ENCODE data around the gene ENOX1.

Gene ENOX1

DNA sequence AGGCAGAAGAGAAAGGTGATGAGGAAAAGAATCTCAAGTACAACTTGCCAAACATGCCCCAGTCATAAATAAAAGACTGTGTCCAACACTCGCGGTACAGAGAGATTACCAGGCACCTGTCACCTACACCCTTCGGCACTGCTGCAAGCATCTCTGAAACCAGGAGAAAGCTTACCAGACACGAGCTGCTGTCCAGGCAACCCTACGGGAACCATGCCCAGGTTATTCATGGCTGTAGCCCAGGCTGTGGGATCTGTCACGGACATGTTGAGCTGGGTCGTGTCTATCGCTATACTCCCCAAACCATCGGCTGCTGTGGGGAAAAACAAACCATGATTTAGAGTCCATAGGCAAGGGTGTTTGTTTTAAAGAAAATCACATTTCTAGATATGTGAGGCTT, 375.0 kb downstream of the ENOX1 start:
- no peak for DNase-seq
- no peak overlapping the region for H3K4me3 ChIP-seq
- no peaks in the 10 kb centered on the region for H3K9me3 ChIP-seq
- TF ChIP-seq, protein P1, sequence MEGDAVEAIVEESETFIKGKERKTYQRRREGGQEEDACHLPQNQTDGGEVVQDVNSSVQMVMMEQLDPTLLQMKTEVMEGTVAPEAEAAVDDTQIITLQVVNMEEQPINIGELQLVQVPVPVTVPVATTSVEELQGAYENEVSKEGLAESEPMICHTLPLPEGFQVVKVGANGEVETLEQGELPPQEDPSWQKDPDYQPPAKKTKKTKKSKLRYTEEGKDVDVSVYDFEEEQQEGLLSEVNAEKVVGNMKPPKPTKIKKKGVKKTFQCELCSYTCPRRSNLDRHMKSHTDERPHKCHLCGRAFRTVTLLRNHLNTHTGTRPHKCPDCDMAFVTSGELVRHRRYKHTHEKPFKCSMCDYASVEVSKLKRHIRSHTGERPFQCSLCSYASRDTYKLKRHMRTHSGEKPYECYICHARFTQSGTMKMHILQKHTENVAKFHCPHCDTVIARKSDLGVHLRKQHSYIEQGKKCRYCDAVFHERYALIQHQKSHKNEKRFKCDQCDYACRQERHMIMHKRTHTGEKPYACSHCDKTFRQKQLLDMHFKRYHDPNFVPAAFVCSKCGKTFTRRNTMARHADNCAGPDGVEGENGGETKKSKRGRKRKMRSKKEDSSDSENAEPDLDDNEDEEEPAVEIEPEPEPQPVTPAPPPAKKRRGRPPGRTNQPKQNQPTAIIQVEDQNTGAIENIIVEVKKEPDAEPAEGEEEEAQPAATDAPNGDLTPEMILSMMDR (IDR thresholded peaks at IDR 0.05), result no peak
- no peak overlapping the region for H3K27ac ChIP-seq
- no peaks in the 10 kb centered on the region for H3K4me1 ChIP-seq
- intact Hi-C loops (cut with DNase I; ENCODE audit: low total_unique reads), result no loop called here
- no peaks in the 10 kb centered on the region for H3K36me3 ChIP-seq
- no peaks in the 10 kb centered on the region for H3K27me3 ChIP-seq

DNA sequence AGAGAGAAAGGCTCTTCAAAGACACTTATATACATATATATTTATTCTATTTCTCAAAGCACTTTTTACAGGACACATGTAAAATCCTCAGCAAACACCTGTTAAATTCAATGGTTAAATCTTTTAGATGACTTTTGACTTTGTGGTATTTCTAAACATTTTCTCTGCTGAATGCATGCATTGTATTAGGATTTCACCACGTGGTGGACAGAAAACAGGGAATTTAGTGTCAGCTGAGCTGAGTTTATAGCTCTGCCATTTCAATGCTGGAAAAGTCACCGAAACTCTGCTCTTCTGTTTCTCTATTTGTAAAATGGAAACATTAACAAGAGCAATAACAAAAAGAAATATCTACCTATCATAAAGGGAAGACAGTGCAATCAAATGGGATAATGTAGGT, 375.6 kb downstream of the ENOX1 start:
- H3K36me3 ChIP-seq, result no peaks in the 10 kb centered on the region
- TF ChIP-seq, protein P1 (IDR thresholded peaks at IDR 0.05), result no peak
- no peak overlapping the region for H3K4me3 ChIP-seq
- H3K27ac ChIP-seq, result no peak overlapping the region
- intact Hi-C loops (cut with DNase I; ENCODE audit: low total_unique reads), result no loop called here
- no peaks in the 10 kb centered on the region for H3K4me1 ChIP-seq
- DNase-seq, result no peak
- H3K9me3 ChIP-seq, result no peaks in the 10 kb centered on the region
- no peaks in the 10 kb centered on the region for H3K27me3 ChIP-seq

DNA sequence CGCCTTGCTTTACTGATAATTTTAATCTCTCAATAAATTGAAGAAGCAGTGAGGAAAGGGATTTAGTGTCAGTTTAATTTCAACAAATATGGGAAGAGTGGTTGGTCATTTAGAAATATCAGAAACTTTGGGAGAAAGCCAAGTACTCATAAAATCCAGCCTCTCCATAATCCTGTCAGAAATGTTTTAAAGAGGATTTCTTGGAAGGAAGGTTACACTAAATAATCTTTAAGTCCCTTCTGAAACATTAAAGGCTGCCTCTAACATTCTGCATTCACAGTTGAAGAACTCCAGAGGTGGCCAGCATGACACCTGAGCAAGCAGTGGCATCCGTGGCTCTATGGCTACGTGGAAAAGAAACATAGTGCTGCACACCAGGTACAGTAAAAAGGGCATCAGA, 378.5 kb downstream of the ENOX1 start:
- H3K27me3 ChIP-seq, result no peaks in the 10 kb centered on the region
- no peak for DNase-seq
- no peaks in the 10 kb centered on the region for H3K4me1 ChIP-seq
- no peak overlapping the region for H3K27ac ChIP-seq
- TF ChIP-seq, protein P1 (IDR thresholded peaks at IDR 0.05), result no peak
- H3K4me3 ChIP-seq, result no peak overlapping the region
- intact Hi-C loops (cut with DNase I; ENCODE audit: low total_unique reads), result no loop called here
- H3K36me3 ChIP-seq, result no peaks in the 10 kb centered on the region
- H3K9me3 ChIP-seq, result no peaks in the 10 kb centered on the region

DNA sequence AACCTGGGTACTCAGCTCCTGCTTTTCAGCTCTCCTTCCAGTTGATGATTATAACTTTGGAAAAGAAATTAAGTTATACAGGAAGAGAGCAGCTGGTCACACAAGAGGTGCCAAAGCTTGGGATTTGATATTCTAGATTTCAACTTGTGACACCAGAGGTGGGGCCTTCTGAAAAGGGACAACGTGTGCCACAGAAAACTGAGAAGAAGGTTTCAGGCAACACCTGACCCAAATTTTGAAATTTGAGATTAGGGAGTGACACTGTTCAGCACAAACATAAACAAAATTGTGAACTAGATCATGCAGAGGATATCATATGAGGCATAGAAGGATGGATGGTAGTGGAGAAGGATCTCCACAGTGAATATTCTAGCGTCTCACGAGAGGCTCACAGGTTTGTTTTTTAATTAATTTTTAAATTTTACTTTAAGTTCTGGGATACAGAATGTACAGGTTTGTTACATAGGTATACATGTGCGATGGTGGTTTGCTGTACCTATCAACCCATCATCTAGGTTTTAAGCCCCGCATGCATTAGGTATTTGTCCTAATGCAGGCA, 379.7 kb downstream of the ENOX1 start:
- intact Hi-C loops (cut with DNase I; ENCODE audit: low total_unique reads), result no loop called here
- no peak overlapping the region for H3K27ac ChIP-seq
- H3K27me3 ChIP-seq, result no peaks in the 10 kb centered on the region

DNA sequence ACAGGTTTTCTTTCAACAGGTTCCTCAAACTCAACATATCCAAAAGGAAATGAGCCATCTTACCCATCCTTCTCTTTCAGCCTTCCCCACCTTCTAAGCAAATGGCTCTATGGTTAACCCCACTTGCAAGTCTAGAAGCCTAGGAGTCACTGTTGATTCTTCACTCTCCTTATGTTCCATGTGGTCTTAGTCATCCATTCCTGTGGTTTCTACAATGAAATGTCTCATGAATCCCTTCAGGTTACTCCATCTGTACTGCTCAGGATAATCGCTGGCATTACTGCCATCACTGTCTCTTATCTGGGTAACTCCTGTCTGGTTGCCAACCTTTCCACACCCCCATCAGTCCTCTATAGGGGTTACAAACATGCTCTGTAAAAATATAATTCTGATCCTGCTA, 381.3 kb downstream of the ENOX1 start:
- H3K27ac ChIP-seq, result no peak overlapping the region
- no peaks in the 10 kb centered on the region for H3K9me3 ChIP-seq
- no peak overlapping the region for H3K4me3 ChIP-seq
- TF ChIP-seq, protein P1 (IDR thresholded peaks at IDR 0.05), result no peak
- H3K4me1 ChIP-seq, result no peaks in the 10 kb centered on the region
- H3K36me3 ChIP-seq, result no peaks in the 10 kb centered on the region
- H3K27me3 ChIP-seq, result no peaks in the 10 kb centered on the region
- intact Hi-C loops (cut with DNase I; ENCODE audit: low total_unique reads), result no loop called here
- no peak for DNase-seq

More for the DNA sequence above, 379.7 kb downstream of the ENOX1 start:
- DNase-seq, result no peak
- no peak overlapping the region for H3K4me3 ChIP-seq
- no peaks in the 10 kb centered on the region for H3K4me1 ChIP-seq
- TF ChIP-seq, protein P1 (IDR thresholded peaks at IDR 0.05), result no peak
- H3K9me3 ChIP-seq, result no peaks in the 10 kb centered on the region
- no peaks in the 10 kb centered on the region for H3K36me3 ChIP-seq

DNA sequence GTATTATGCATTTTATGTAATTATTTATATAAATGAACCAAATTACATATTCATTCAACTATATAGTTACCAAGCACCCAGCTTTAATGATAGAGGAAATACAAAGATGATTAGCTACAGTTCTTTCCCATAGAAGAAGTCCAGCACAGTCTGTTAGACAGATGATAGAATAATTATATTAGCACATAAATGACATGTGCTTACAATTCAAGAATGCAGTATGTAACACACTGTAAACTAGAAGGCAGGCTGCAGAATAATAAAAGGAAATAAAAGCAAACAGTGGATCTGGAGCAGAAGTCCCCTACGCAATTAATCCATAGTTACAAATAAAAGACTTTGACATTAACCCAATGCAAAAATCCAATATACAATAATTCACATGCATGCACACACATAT, 384.4 kb downstream of the ENOX1 start:
- no peaks in the 10 kb centered on the region for H3K4me1 ChIP-seq
- DNase-seq, result no peak
- intact Hi-C loops (cut with DNase I; ENCODE audit: low total_unique reads), result no loop called here
- no peak overlapping the region for H3K4me3 ChIP-seq
- TF ChIP-seq, protein P1 (IDR thresholded peaks at IDR 0.05), result no peak
- no peaks in the 10 kb centered on the region for H3K27me3 ChIP-seq
- H3K9me3 ChIP-seq, result no peaks in the 10 kb centered on the region
- H3K27ac ChIP-seq, result no peak overlapping the region
- no peaks in the 10 kb centered on the region for H3K36me3 ChIP-seq

All from tibial artery (tissue), 4 donors.